Tibial artery (tissue), 4 donors: Measurements from ENCODE around the gene TASP1.

Source experiments
- DNase-seq, 2 donors: peaks; one replicate each; pipeline ENCODE4 v3.0.0-alpha.2; 2019
- H3K27ac ChIP-seq, 2 donors: fragments of 200-600 bp; sonication (generic) in 1 of 2; 1 replicate in 1 of 2; 2 replicates in 1 of 2; pipeline ENCODE4 v1.5.1; 2018 to 2019; ENCODE audit warnings: mild to moderate bottlenecking in 1 of 2
- H3K27me3 ChIP-seq, 2 donors: fragments of 200-600 bp; sonication (generic) in 1 of 2; one replicate each; pipeline versions ENCODE4 v1.5.1 to v1.6.0; 2016 to 2019
- H3K36me3 ChIP-seq, 3 donors: fragments of 200-600 bp; sonication (generic) in 2 of 3; one replicate each; pipeline ENCODE4 v1.5.1; 2016 to 2019; ENCODE audit warnings: mild to moderate bottlenecking in 2 of 3
- H3K4me1 ChIP-seq, 4 donors: fragments of 200-600 bp; sonication (generic) in 2 of 4; 1 replicate in 3 of 4; 2 replicates in 1 of 4; pipeline ENCODE4 v1.5.1; 2016 to 2019
- H3K4me3 ChIP-seq, 2 donors: fragments of 200-600 bp; sonication (generic) in 1 of 2; 1 replicate in 1 of 2; 2 replicates in 1 of 2; pipeline ENCODE4 v1.5.1; 2018 to 2019; ENCODE audit warnings: mild to moderate bottlenecking in 2 of 2
- H3K9me3 ChIP-seq, 3 donors: fragments of 200-600 bp; sonication (generic) in 1 of 3; one replicate each; pipeline ENCODE4 v1.5.1; 2016 to 2019
- intact Hi-C: fragments of 100-400 bp; cut with DNase I; formaldehyde crosslinking; loops from one replicate; pipeline ENCODE4 v1.15.0; 2023; ENCODE audit warnings: low total_unique reads
- TF ChIP-seq, protein P1 (sequence below), 2 experiments: fragments of 200-600 bp in 1 of 2; fragments of 450-650 bp in 1 of 2; IDR thresholded peaks; one replicate each; pipeline ENCODE4 v1.5.1; 2017 to 2019; ENCODE audit warnings: antibody characterized with exemption in 2 of 2, mild to moderate bottlenecking in 1 of 2, moderate library complexity in 1 of 2

Gene TASP1

DNA sequence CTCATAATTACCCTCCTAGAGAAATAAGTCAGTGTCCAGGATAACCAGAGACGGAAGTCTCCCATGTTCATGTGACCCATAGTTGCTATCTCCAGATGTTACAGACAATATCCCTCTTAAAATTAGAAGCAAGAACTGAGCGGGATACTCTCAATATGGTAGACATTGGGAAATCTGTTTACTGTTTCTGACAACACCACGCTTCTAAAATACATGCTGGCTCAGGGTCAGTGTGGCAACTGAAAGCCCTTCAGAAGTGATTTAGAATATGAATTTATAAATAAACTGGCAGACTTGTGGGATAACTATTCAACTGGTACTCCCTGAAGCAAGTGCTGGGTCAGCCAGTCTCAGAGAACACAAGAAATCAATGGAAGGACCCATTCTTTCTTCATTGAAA is 108.6 kb downstream of the TASP1 start:
- DNase-seq = no peak
- Histone ChIP-seq H3K36me3 (peaks cover under 1 to 50% (median 35%) of the 10 kb centered on the region in 3 donors), H3K4me3 (no peak overlapping the region), H3K9me3 (no peaks in the 10 kb centered on the region), H3K27me3 (no peaks in the 10 kb centered on the region), H3K4me1 (no peaks in the 10 kb centered on the region), H3K27ac (no peak overlapping the region)
- TF ChIP-seq, protein P1, sequence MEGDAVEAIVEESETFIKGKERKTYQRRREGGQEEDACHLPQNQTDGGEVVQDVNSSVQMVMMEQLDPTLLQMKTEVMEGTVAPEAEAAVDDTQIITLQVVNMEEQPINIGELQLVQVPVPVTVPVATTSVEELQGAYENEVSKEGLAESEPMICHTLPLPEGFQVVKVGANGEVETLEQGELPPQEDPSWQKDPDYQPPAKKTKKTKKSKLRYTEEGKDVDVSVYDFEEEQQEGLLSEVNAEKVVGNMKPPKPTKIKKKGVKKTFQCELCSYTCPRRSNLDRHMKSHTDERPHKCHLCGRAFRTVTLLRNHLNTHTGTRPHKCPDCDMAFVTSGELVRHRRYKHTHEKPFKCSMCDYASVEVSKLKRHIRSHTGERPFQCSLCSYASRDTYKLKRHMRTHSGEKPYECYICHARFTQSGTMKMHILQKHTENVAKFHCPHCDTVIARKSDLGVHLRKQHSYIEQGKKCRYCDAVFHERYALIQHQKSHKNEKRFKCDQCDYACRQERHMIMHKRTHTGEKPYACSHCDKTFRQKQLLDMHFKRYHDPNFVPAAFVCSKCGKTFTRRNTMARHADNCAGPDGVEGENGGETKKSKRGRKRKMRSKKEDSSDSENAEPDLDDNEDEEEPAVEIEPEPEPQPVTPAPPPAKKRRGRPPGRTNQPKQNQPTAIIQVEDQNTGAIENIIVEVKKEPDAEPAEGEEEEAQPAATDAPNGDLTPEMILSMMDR (IDR thresholded peaks at IDR 0.05) = no peak
- intact Hi-C loops = no loop called here

DNA sequence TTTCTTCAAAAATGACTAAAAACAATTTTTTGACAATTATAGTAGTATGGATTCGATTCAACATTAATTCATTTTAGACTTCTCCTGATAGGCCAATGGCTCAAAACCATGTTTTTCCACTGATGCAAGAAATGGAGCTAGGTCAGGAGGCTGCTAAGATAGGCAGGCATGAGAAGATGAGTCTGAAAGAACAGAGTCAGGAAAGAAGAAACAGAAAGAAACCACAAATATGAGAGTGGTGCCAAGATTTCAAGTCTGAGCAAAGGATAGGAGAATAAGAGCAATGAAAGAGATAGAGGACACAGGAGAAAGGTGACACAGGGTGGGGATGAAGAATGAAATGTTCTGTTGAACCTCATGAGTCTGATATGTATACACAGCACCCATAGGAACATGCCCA is 112.2 kb downstream of the TASP1 start:
- Histone ChIP-seq H3K4me1 (no peaks in the 10 kb centered on the region), H3K9me3 (no peaks in the 10 kb centered on the region), H3K27me3 (no peaks in the 10 kb centered on the region), H3K36me3 (peaks cover 16 to 48% (median 40%) of the 10 kb centered on the region in 3 donors), H3K4me3 (no peak overlapping the region), H3K27ac (no peak overlapping the region)
- intact Hi-C loops = no loop called here
- TF ChIP-seq, protein P1 (IDR thresholded peaks at IDR 0.05) = no peak
- no peak for DNase-seq

DNA sequence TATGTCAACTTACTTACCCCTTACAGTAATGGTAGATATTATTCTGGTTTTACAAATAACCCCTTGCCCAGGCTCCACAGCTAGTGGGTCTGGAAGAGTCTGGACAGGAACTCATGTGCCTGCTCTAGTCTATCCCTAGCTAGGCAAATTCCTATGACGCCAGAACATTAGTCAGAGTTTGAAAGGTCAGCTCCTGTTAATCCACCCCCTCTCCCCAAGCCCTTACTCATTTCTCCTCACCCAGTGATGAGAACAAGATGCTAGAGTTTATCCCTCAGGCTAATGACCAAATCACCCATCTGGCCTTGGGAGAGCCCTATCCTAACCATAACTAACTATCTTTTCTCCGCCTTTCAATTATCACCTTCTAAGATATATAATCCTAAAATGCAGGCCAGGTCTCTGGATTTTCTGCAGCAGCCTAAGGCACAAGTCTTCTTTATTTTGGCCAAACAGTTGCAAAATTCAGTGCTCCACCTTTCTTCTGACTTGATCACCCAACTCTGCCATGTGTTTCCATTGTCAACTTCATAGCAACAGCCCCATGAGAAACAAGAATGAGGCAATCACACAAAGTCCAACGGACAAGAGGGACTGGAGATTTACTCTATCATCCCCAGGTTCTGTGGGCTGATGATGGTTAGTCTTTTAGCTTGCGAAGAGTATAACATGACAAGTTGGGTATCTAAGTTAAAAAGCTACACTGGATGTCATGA is 113.3 kb downstream of the TASP1 start:
- peaks cover 16 to 46% (median 40%) of the 10 kb centered on the region in 3 donors for H3K36me3 ChIP-seq
- H3K27me3 ChIP-seq = no peaks in the 10 kb centered on the region
- H3K4me1 ChIP-seq = no peaks in the 10 kb centered on the region
- no peak overlapping the region for H3K4me3 ChIP-seq
- no peaks in the 10 kb centered on the region for H3K9me3 ChIP-seq
- intact Hi-C loops = no loop called here
- no peak for DNase-seq
- TF ChIP-seq, protein P1 (IDR thresholded peaks at IDR 0.05) = no peak
- H3K27ac ChIP-seq = no peak overlapping the region

- Histone ChIP-seq H3K4me1 (peaks cover 0 to under 1% (median 0%) of the 10 kb centered on the region in 4 donors), H3K27me3 (no peaks in the 10 kb centered on the region), H3K27ac (no peak overlapping the region), H3K9me3 (no peaks in the 10 kb centered on the region), H3K4me3 (no peak overlapping the region), H3K36me3 (peaks cover 16 to 46% (median 40%) of the 10 kb centered on the region in 3 donors)
- intact Hi-C loops = no loop called here
- TF ChIP-seq, protein P1 (IDR thresholded peaks at IDR 0.05) = no peak
- DNase-seq = no peak
Measured at GRCh38 chr20:13524339-13524738, 114.4 kb downstream of the TASP1 start.

GRCh38 chr20:13517831-13518230 is 120.9 kb downstream of the TASP1 start:
- no peaks in the 10 kb centered on the region for H3K9me3 ChIP-seq
- DNase-seq = no peak
- intact Hi-C loops = no loop called here
- no peak overlapping the region for H3K27ac ChIP-seq
- peaks cover 0 to 17% (median 0%) of the 10 kb centered on the region in 4 donors for H3K4me1 ChIP-seq
- TF ChIP-seq, protein P1 (IDR thresholded peaks at IDR 0.05) = no peak
- H3K4me3 ChIP-seq = no peak overlapping the region
- no peaks in the 10 kb centered on the region for H3K27me3 ChIP-seq
- H3K36me3 ChIP-seq = peaks cover 0 to 17% (median 14%) of the 10 kb centered on the region in 3 donors
